HL-60 (cell line): ENCODE data around the gene DPP6.
"Not testable (repeated sequence)": the region's sequence is repeated elsewhere in the genome, so short reads cannot be mapped to it uniquely, and the experiment has no call there.

Experiments
- DNase-seq, 2 experiments: peaks; one replicate each; pipeline ENCODE4 v3.0.0-alpha.2; 2010 to 2020; ENCODE audit warnings: low read depth in 1 of 2, low spot score in 1 of 2
- H3K27ac ChIP-seq: fragments of 250-450 bp; sonication (Bioruptor Pico); replicated peaks from 2 replicates; pipeline ENCODE4 v1.5.1; 2020; ENCODE audit warnings: mild to moderate bottlenecking, moderate library complexity
- H3K27me3 ChIP-seq: fragments of 250-450 bp; sonication (Bioruptor Pico); 2 replicates; pipeline ENCODE4 v1.5.1; 2021; ENCODE audit warnings: mild to moderate bottlenecking, moderate library complexity; ENCODE audit not compliant: insufficient read depth, poor library complexity, severe bottlenecking
- H3K4me3 ChIP-seq: replicated peaks from 2 replicates; pipeline ENCODE4 v1.5.1; 2011; ENCODE audit warnings: mild to moderate bottlenecking, control low read depth, low read length; ENCODE audit not compliant: insufficient read depth
- REST ChIP-seq: IDR thresholded peaks from 2 replicates; pipeline ENCODE4 v1.6.1; 2012; ENCODE audit warnings: low read depth; ENCODE audit not compliant: insufficient replicate concordance

DPP6 gene

GRCh38 chr7:154053466-154054312 lies 1.5 kb downstream of the DPP6 start:
- not testable (repeated sequence) for H3K27me3 ChIP-seq, H3K27ac ChIP-seq, DNase-seq, H3K4me3 ChIP-seq

- H3K27me3 ChIP-seq, DNase-seq, H3K4me3 ChIP-seq, H3K27ac ChIP-seq: not testable (repeated sequence)
These were observed 2.5 kb downstream of the DPP6 start for GRCh38 chr7:154054664-154055063.

GRCh38 chr7:154055491-154056106 lies 3.4 kb downstream of the DPP6 start:
- peak; percentile 92 for TF ChIP-seq REST
- DNase-seq: peak; percentile 16 to 23

GRCh38 chr7:154058783-154059182 lies 6.6 kb downstream of the DPP6 start:
- not testable (repeated sequence) for H3K27me3 ChIP-seq, H3K27ac ChIP-seq, H3K4me3 ChIP-seq, DNase-seq

More at GRCh38 chr7:154055491-154056106, 3.4 kb downstream of the DPP6 start:
- not testable (repeated sequence) for H3K27ac ChIP-seq, H3K4me3 ChIP-seq, H3K27me3 ChIP-seq

GRCh38 chr7:154060551-154060950 lies 8.4 kb downstream of the DPP6 start:
- H3K27ac ChIP-seq, H3K4me3 ChIP-seq, DNase-seq, H3K27me3 ChIP-seq: not testable (repeated sequence)

GRCh38 chr7:154071833-154072232 lies 19.6 kb downstream of the DPP6 start:
- DNase-seq: peak in 1 of 2 experiments; percentile 28

GRCh38 chr7:154072395-154073181 lies 20.4 kb downstream of the DPP6 start:
- DNase-seq, H3K27ac ChIP-seq, H3K27me3 ChIP-seq, H3K4me3 ChIP-seq: not testable (repeated sequence)

More at GRCh38 chr7:154071833-154072232, 19.6 kb downstream of the DPP6 start:
- not testable (repeated sequence) for H3K27ac ChIP-seq, H3K27me3 ChIP-seq, H3K4me3 ChIP-seq

GRCh38 chr7:154078523-154078922 lies 26.3 kb downstream of the DPP6 start:
- H3K27me3 ChIP-seq, DNase-seq: not testable (repeated sequence)

GRCh38 chr7:154080249-154080648 lies 28.1 kb downstream of the DPP6 start:
- H3K27me3 ChIP-seq, H3K27ac ChIP-seq, DNase-seq, H3K4me3 ChIP-seq: not testable (repeated sequence)

More at GRCh38 chr7:154078523-154078922, 26.3 kb downstream of the DPP6 start:
- not testable (repeated sequence) for H3K27ac ChIP-seq, H3K4me3 ChIP-seq

- not testable (repeated sequence) for DNase-seq, H3K27me3 ChIP-seq, H3K27ac ChIP-seq, H3K4me3 ChIP-seq
These were observed 35.0 kb downstream of the DPP6 start for GRCh38 chr7:154087037-154087725.

GRCh38 chr7:154092093-154092492 lies 39.9 kb downstream of the DPP6 start:
- H3K27ac ChIP-seq, H3K4me3 ChIP-seq, DNase-seq, H3K27me3 ChIP-seq: not testable (repeated sequence)

GRCh38 chr7:154095201-154095600 lies 43.0 kb downstream of the DPP6 start:
- not testable (repeated sequence) for H3K27me3 ChIP-seq, DNase-seq, H3K27ac ChIP-seq, H3K4me3 ChIP-seq
